Stimulated activated CD4-positive, alpha-beta T cell treated with anti-CD3 and anti-CD28 coated beads, Interleukin-12 subunit alpha, Interleukin-12 subunit beta, amount 100 ng/mL, for 4 hours (primary cell): Measurements from ENCODE around the gene LAMB1.
"Not testable (repeated sequence)": the region's sequence is repeated elsewhere in the genome, so short reads cannot be mapped to it uniquely, and the experiment has no call there.

Experiments
- DNase-seq: peaks from one replicate; pipeline ENCODE4 v3.0.0-alpha.2; 2020

Gene LAMB1

DNA sequence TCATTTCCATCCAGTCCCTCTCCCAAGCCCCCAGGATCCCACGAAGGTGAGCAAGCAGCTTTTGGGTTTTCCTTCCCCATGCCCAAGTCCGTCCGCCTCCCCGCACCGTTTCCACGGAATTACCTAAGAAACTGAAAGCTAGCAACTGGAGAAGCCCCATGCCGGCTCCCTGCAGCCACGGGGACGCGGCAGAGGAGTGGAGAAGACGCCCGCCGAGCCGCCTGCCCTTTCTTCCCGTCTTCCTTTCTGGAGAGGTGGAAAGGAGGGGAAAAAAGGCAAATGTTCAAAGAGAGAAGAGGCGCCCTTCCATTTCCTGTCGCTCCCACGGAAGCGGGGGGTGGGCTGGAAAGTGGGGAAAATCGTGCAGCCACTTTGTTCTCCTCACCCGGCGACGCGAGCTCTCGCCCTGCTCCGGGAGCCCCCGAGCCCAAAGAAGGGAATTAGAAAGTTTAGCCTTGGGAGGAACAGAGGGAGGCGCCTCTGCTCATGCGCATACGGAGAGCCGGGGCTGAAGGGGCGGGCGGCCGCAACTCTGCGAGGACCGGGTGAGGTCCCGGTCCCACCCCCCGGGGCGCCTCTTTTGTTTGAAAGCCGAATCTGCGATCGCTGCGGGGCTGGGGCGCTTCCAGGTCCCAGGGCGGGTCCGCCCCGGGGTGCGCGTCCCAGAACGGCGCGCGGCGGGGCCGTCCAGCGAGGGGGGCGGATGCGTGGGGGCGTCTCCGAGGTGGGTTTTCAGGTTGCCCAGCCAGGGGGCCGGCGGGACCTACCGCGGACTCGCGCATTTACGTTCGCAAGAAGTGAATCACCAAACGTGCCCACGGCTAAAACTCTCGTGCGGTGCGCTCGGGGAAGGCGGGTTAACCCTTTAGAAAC, at the start of gene LAMB1:
Gene LAMB1, minus strand, starts transcription at position 436 of the 873 bp plus-strand sequence. Its CDS starts 276 bp downstream, at position 160.
- no peak for DNase-seq

DNA sequence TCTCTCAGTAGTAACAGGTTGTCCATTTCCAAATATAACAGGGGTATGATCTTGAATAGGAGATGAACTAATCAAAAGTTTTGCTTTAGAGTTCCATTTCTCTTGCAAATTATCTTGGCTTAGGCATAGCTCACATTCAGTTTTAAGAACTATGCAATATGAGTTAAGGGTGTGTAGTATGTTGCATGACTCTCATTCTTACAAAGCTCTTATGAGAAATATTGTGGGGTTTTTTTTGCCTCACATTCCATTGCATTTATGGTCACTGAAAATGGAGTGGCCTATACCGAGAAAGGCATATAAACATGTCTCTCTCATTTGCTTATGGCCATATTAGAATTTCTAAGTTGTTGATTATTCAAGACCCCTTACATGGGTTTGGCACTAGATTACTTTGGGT, 48.5 kb upstream of the LAMB1 start:
- DNase-seq = no peak

DNA sequence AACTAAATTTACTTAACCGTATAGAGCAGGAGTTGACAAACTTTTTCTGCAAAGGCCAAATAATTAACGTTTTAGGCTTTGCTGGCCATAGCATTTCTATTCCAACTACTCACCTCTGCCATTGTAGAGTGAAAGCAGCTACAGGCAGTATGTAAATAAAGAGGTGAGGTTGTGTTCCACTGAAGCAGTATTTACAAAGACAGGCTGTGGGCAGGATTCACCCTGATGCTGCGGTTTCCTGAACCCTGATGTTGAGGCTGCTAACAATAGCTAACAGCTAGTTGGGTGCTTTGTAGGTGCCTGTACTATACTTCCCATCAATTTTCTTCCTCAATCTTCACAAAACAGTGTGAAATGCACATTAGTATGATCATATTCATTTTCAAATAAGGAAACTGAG, 47.0 kb upstream of the LAMB1 start:
- no peak for DNase-seq

DNA sequence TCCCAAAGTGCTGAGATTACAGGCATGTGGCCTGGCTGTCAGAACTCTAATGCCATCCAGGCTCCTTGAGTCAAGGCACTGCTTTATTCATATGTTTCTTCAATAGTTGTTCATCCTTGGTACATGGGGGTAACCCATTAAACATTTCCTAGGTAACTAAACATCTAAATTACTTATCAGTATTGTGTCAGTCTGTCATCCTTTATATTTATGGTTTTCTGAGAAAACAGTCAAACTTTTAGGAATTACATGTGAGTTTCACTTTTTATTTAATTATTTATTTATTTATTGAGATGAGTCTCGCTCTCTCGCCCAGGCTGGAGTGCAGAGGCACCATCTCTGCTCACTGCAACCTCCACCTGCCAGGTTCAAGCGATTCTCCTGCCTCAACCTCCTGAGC, 45.5 kb upstream of the LAMB1 start:
- DNase-seq = no peak

DNA sequence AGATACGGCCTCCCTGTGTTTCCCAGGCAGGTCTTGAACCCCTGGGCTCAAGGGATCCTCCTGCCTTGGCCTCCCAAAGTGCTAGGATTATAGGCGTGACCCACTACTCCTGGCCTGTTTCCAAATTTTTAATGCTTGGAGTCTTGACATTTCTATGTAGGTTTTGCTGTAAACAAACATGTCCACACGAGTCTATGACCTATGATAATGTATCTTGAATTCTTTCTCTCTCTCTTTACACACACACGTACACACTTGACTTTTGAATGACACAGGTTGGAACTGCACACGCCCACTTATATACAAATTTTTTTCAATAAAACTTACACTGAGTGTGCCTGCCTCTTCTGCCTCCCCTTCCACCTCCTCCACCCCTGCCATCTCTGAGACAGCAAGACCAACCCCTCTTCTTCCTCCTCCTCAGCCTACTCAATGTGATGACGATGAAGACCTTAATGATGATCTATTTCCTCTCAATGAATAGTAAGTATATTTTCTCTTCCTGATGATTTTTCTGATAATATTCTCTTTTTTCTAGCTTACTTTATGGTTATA, 44.1 kb upstream of the LAMB1 start:
- DNase-seq = no peak

DNA sequence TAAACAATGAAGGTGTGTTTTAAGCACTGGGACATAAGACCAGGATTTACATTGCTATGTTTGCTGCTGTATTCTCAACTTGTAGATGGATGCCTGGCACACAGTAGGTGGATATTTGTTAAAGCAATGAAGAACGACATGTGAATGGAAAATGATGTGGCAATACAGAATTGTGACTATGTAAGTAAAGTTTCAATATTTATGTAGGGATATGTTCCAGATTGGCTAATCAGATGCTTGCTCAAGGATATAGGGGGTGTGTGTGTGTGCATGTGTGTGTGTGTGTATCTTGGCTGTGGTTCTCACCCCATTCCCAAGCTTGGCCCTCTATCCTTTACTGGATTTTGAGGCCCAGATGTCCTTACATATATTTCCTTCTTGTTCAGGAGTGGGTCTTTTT, 42.7 kb upstream of the LAMB1 start:
- no peak for DNase-seq

DNA sequence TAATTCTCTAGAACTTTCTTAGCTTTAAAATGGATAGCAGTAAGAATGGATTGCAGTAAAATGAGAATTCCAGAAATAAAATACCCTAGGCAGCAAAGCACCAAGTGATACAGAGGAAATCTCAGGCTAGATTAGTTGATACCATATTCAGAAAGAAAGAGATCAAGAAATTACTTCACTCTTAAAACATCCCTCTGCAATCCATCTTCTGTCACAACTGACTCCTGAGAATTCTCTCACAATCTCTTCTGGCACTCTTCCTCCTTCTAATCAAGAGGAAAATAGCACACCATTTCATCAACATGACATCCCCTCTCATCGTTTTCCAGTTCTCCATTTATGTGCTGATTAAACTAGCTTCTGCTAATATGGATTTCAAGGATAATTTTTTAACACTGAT, 42.2 kb upstream of the LAMB1 start:
- no peak for DNase-seq

DNA sequence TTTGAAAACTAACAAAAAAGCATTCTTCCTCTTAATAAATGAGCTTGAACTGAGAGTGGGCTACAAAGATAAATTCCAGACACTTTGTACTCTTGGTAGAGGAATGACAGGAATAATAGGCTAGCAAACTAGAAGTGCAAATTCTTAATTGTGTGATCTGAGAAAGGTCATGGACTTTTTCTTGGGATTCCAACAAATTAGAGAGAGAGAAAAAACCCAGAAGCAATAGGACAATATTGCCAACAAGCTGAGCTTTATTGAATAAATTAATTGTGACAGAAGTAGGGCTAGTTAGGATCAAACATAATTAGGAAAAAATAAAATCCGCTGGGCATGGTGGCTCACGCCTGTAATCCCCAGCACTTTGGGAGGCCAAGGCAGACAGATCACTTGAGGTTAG, 41.4 kb upstream of the LAMB1 start:
- no peak for DNase-seq

DNA sequence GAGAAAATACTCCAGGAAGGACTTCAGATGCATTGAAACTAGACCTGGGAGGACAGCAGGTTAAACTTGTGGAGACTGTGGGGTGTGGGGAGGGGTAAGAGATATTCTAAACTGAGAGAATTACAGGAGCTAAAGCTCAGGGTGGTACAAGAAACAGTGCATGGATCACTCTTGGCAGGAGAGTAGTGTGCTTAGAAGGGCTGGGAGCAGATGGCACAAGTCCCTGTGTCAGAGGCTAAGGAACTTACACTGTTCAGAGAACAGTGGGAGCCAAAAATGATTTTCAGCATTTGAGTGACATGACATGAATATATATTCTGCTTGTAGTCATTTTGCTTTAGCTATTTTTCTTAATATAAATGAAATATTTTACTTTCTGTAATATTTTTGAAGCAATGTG, 36.0 kb upstream of the LAMB1 start:
- DNase-seq = no peak

DNA sequence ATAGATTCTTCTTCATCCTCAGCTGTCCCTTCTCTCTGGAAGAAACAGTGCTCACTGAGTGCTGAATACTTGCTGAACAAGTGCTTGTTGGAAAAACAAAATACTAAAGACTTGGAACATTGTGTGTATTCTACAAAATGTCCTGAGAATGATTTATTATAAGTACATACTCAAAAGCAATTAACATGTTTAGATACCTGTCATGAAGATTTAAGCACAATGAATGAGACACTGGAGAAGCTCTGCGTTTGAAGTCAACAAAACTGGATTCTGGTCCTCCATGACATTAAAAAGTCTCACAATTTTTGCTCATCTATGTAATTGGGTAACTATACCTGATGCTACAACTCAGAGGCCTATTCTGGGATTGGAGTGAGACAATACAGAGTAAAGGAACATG, 34.8 kb upstream of the LAMB1 start:
- no peak for DNase-seq

DNA sequence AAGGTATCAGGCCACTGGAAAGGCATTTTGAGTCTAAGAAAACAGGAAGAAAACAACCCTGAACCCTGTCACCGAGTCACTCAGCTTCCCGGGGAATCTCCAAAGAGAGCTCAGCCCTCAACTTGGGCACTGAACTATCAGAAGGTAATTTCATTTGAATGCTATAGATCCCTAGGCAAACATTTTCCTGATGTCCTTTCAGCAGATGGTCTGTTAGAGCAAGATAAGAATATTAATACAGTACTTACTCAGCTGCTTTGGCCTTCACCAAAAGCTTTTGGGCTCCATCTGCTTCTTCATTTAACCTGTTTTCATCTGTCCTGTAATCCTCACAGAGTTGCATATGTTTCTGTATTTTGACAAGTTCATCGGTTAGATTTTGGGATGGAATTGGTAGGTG, 34.2 kb upstream of the LAMB1 start:
- DNase-seq = no peak

DNA sequence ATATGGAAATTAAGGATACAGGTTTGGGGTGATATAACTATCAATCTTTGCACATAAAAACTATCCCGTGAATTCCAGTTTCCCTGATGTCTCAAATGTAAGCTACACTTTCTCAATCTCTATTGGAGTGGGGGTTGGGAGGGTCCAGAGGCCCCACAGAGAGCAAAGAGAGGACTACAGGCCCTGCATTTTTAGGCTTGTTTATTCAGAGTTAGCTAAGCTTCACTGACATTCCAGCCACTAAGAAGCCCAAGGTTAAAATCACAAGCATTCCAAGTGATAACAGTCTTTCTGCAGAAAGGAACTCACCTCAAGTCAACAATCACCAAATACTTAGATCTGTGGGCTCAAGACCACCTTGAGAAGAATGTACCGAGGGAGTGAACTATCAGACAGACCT, 31.6 kb upstream of the LAMB1 start:
- no peak for DNase-seq

DNA sequence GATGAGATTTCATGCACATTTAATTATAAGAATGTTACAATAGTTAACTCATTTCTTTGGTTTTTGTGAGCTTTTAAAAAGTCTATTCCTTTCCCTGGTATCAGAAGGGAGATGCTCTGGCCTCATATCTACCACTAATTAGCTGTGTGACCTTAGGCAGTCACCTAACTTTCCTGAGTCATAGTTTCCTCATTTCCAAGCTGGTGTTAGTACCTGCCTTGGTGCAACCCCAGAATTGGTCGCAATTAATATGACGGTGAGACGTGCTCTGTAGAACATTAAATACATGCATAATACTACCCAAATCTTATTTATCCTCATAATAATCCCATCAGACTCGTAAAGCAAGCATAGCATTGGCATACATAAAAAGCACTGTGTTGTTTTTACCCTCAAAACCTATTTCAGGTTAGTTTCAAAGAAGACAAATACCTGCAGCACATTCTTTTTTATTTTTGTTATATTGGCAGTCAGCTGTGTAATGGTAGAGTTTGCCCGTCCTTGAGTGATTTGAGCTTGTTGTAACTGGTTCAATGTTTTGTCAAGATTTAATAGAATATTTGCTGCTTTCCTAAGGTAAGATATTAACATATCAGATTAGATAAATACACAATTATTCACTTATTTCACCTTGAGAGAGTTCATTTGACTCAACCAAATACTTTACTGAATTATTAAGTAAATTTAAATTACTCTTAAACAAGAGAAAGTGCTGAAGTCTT, 31.0 kb upstream of the LAMB1 start:
- no peak for DNase-seq

DNA sequence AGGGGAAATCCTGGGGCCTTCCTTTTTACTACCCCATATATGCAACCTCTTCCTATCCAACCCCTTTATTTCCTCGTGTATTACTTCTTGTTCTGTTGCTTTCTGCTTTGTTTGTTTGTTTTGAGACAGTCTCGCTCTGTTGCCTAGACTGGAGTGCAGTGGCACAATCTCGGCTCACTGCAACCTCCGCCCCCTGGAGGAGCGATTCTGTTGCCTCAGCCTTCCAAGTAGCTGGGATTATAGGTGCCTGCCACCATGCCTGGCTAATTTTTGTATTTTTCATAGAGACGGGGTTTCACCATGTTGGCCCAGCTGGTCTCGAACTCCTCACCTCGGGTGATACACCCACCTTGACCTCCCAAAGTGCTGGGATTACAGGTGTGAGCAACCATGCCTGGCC, 30.3 kb upstream of the LAMB1 start:
- not testable (repeated sequence) for DNase-seq

DNA sequence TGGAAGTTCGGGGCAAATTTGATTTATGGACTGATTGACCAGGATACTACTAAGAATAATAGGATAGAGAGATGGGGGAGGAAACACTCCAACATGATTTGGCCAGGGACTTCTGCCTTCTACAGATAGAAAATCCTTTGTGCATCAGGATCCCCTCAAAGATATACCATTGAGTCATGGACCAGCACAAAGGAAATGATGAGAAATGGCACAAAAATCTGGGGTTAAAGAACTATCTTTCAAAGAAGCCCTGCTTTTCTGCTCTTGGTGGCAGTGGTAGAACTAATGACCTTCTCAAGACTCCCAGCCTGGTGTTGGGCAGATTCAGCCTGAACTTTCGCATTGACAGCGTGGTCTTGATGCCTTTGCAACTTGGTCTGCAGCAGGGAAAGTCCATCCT, 27.6 kb upstream of the LAMB1 start:
- DNase-seq = no peak

DNA sequence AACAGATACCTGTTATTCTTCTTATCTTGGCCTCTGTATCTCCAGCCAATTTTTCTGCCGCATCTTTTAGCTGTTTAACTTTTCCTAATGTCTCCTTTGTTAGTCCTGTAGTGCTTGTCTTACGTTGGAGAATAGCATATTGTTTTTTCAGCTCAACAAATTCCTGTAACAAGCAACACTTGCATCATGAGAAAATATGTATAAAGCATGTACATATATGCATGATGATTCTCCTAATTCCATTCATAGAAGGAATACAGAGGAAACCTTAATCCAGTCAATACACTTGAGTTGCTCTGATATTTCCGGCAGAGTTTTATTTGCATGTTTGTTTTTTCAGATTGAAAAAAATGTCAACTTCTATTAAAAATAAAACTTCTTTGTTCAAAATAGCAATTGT, 26.1 kb upstream of the LAMB1 start:
- no peak for DNase-seq

DNA sequence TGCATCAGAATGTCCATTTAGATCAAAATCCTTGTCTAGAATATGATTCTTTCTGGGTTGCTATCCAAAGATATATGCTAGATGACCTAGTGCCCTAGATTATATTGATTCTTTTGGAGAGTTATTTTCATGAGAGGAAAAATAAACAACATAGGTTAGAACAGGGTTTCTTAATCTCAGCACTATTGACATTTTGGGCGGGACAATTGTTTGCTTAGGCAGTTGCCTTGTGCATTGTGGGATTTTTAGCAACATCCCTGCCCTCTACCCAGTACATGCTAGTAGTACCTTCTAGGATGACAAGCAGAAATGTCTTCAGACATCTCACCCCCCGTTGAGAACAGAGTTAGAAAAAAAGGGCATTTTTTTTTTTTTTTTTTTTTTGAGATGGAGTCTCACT, 25.1 kb upstream of the LAMB1 start:
- DNase-seq = no peak

DNA sequence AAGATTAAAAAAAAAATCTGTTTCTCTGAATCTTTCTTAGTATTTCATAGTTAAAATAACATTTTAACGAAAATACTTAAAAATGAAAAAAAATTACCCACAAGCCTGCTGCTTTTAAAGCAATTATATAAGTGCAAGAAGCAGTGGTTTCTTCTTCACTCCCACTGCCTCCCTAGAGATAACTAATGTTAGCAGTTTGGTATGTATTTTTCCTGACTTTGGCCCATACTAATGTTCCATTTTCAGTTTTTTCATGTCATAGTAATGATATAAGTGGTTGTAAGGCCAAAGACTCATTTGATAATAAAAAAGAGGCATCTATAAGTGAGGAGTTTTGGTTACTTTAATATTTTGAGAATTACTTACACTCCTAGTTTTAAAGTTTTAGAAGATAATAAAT, 24.3 kb upstream of the LAMB1 start:
- DNase-seq = no peak

DNA sequence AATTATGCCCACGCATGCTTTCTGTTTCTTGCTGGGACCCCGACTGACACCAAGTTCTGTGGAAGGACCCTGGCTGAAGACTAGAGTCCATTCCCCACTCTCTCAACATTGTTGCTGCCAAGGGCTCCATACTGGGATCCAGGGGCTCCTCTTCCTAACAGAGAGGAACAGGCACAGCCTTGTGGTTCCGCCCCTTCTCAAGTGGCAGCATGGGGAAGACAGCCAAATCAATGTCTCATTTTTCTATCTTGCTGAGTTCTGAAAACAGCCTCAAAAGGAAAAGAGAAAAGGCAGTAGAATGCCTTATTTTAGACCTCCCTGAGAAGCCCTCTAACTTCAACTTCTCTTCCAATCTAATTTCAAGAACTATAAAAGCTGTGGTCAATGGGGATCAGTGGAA, 23.7 kb upstream of the LAMB1 start:
- no peak for DNase-seq

DNA sequence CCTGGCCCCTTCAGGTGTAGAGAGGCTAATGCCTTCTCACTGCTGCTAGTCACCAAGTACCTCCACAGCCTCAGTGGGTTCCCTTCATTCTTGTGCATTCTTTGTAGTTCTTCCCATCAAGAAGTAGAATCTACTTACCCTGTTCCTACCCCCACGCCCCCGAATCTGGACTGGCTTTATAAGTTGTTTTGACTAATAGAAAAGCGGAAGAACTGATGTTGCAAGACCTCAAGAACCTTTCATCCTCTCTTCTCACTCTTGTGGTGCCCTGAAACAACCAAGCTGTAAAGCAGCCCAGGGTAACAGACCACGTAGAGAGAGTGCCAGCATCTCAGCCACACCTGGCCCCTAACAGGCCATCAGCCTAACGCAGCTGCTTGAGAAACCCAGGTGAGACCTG, 23.2 kb upstream of the LAMB1 start:
- DNase-seq = no peak

DNA sequence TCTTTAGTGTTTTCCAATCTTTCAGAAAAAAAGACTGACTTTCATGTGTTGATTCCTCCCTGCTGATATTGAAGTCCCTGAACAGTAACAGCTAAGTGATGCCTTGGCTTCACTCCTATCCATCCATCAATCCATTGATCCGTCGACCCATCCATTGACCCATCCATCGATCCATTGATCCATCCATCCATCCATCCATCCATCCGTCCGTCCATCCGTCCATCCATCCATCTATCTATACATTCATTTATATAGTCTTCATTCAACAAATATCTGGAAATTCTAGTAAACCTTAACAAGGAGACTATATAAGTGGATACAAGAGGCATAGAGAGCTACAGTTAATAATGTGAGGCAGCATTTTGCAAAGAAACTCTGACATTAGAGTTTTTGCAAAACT, 21.6 kb upstream of the LAMB1 start:
- no peak for DNase-seq

DNA sequence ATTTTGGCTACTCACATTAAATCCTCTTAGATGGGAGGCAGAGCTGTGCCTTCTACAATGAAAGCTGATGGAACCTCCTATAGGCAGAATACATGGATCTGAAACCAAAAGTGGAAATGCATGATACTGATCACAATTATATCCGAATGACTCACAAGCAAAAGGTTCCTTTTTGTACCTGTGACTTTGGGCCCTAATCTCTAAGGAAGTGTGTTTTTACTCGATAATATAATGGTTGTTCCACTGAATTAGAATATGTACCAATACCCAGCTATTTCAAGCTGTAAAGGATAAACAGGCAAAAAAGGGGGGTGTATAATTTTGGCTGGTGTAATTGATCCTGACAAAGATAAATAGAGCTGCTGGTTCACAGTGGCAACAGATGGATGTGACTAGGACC, 17.6 kb upstream of the LAMB1 start:
- no peak for DNase-seq

DNA sequence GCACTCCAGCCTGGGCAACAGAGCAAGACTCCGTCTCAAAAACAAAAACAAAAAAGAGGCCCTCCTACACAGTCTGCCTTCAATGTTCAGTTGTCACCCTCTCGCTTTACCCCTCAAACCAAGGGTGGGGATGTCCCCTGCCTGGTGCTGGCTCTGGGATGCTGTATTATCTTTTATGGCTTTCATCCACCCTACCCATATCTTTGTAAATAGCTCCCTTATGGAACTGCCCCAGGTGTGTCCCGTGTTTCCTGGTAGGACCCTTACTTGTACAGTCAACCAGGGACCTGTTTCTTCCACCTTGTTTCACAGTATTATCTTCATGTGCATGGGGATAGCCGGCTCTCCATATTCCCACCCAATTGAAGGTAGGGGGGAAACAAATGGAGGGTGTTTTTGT, 15.7 kb upstream of the LAMB1 start:
- no peak for DNase-seq

DNA sequence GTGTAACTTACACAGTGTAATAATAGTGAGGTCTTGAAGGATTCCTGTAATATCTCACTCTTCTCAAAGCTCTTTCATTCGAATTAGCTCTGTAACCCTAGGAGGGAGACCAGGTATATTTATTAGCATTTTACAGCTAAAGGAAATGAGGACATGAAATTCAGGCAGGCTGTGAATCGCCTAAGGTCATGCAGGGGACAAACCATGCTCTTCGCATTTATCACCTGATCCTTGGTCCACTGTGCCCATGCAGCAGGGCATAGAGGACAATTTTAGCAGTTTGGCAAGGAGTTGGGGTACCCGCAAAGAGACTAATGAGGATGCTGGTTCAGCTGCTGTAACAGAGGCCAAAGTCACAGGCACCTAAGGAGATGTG, 14.8 kb upstream of the LAMB1 start:
- no peak for DNase-seq
